Neural cell (in vitro differentiated cells): ENCODE results near the gene TTYH1. TPM values are rescaled to one million over a fixed set of nuclear protein-coding genes. Genes with fewer than 3 reads are reported as not detected.

Experiments used
- H2AFZ ChIP-seq: fragments of 200-600, 300-800 bp; sonication (generic), shearing (Covaris generic); 2 replicates; pipeline ENCODE4 v1.6.0; 2014; ENCODE audit warnings: low read depth, mild to moderate bottlenecking, antibody characterized with exemption, low read length, moderate library complexity
- H3F3A ChIP-seq: fragments of 200-600 bp; shearing (Covaris generic); 2 replicates; pipeline ENCODE4 v1.6.1; 2016; ENCODE audit warnings: mild to moderate bottlenecking, moderate library complexity, mixed read lengths, antibody characterized with exemption, low read length; ENCODE audit not compliant: insufficient read depth, poor library complexity, severe bottlenecking
- H3K27ac ChIP-seq: fragments of 200-600, 300-800 bp; sonication (generic), shearing (Covaris generic); 2 replicates; pipeline ENCODE4 v1.5.1; 2014; ENCODE audit warnings: mild to moderate bottlenecking, low read length, moderate library complexity
- H3K27me3 ChIP-seq: fragments of 300-800, 200-600 bp; sonication (generic), shearing (Covaris generic); 2 replicates; pipeline ENCODE4 v1.6.0; 2014; ENCODE audit warnings: mild to moderate bottlenecking, low read depth, low read length, moderate library complexity; ENCODE audit not compliant: insufficient read depth
- H3K36me3 ChIP-seq: fragments of 300-800, 200-600 bp; sonication (generic), shearing (Covaris generic); 2 replicates; pipeline ENCODE4 v1.5.1; 2014; ENCODE audit warnings: mild to moderate bottlenecking, antibody characterized with exemption, low read length, moderate library complexity; ENCODE audit not compliant: insufficient read depth
- H3K4me2 ChIP-seq: fragments of 300-800, 200-600 bp; sonication (generic), shearing (Covaris generic); 2 replicates; pipeline ENCODE4 v1.6.0; 2014; ENCODE audit warnings: mild to moderate bottlenecking, low read length
- H3K4me3 ChIP-seq: fragments of 300-800, 200-600 bp; sonication (generic), shearing (Covaris generic); 2 replicates; pipeline ENCODE4 v1.5.1; 2014; ENCODE audit warnings: mild to moderate bottlenecking, low read length, moderate library complexity
- H3K79me2 ChIP-seq: fragments of 200-600 bp; shearing (Covaris generic); replicated peaks from 2 replicates; pipeline ENCODE4 v1.6.0; 2014; ENCODE audit warnings: mild to moderate bottlenecking, low read length, moderate library complexity; ENCODE audit not compliant: insufficient read depth
- H3K9ac ChIP-seq: fragments of 300-800, 200-600 bp; sonication (generic), shearing (Covaris generic); 2 replicates; pipeline ENCODE4 v1.6.1; 2016; ENCODE audit warnings: mild to moderate bottlenecking, low read length, mixed read lengths
- H3K9me2 ChIP-seq: fragments of 200-600 bp; shearing (Covaris generic); 2 replicates; pipeline ENCODE4 v1.6.1; 2016; ENCODE audit warnings: mild to moderate bottlenecking, low read length, mixed read lengths; ENCODE audit not compliant: insufficient read depth
- H3K9me3 ChIP-seq: fragments of 200-600, 300-800 bp; sonication (generic), shearing (Covaris generic); 2 replicates; pipeline ENCODE4 v1.6.1; 2016; ENCODE audit warnings: mild to moderate bottlenecking, mixed run types, low read length, moderate library complexity, mixed read lengths
- H4K20me1 ChIP-seq: fragments of 200-600 bp; shearing (Covaris generic); 2 replicates; pipeline ENCODE4 v1.6.1; 2016; ENCODE audit warnings: mild to moderate bottlenecking, mixed run types; ENCODE audit not compliant: insufficient read depth
- CTCF ChIP-seq: fragments of 450-650 bp; IDR thresholded peaks from 2 replicates; pipeline ENCODE4 v1.5.1; 2014; ENCODE audit warnings: antibody characterized with exemption, mild to moderate bottlenecking, moderate library complexity; ENCODE audit not compliant: poor library complexity, severe bottlenecking
- EP300 ChIP-seq: fragments of 450-650 bp; conservative IDR thresholded peaks from 2 replicates; pipeline ENCODE4 v1.6.1; 2014; ENCODE audit warnings: antibody characterized with exemption, mild to moderate bottlenecking, moderate library complexity; ENCODE audit not compliant: poor library complexity, severe bottlenecking
- EZH2 ChIP-seq: fragments of 200-600, 300-800 bp; shearing (Covaris generic), sonication (generic); IDR thresholded peaks from 2 replicates; pipeline ENCODE4 v1.6.1; 2014; ENCODE audit warnings: antibody characterized with exemption, low read length, borderline replicate concordance, mild to moderate bottlenecking; ENCODE audit not compliant: insufficient read depth, poor library complexity, severe bottlenecking
- MXI1 ChIP-seq: fragments of 450-650 bp; conservative IDR thresholded peaks from 2 replicates; pipeline ENCODE4 v1.6.1; 2014; ENCODE audit warnings: antibody characterized with exemption, mild to moderate bottlenecking; ENCODE audit not compliant: poor library complexity, severe bottlenecking
- POLR2AphosphoS5 ChIP-seq: IDR thresholded peaks from 2 replicates; pipeline ENCODE4 v1.6.1; 2012
- RAD21 ChIP-seq: fragments of 450-650 bp; conservative IDR thresholded peaks from 2 replicates; pipeline ENCODE4 v1.6.1; 2014; ENCODE audit warnings: antibody characterized with exemption, mild to moderate bottlenecking, moderate library complexity
- REST ChIP-seq: IDR thresholded peaks from 2 replicates; pipeline ENCODE4 v1.6.1; 2012; ENCODE audit warnings: borderline replicate concordance
- SMC3 ChIP-seq: fragments of 450-650 bp; conservative IDR thresholded peaks from 2 replicates; pipeline ENCODE4 v1.6.1; 2014; ENCODE audit warnings: antibody characterized with exemption, mild to moderate bottlenecking, moderate library complexity; ENCODE audit not compliant: poor library complexity
- TAF1 ChIP-seq: IDR thresholded peaks from 2 replicates; pipeline ENCODE4 v1.6.1; 2012; ENCODE audit warnings: low read depth
- polyA plus RNA-seq: library from polyadenylated mRNA; depleted of rRNA; stranded (reverse); fragments of >200 nt; gene quantifications from 2 replicates; pipeline ENCODE4 v1.2.3, GENCODE V29; 2014

The TTYH1 gene
- polyA plus RNA-seq, 1 donor from 2014 or later, result 36.1 TPM

DNA sequence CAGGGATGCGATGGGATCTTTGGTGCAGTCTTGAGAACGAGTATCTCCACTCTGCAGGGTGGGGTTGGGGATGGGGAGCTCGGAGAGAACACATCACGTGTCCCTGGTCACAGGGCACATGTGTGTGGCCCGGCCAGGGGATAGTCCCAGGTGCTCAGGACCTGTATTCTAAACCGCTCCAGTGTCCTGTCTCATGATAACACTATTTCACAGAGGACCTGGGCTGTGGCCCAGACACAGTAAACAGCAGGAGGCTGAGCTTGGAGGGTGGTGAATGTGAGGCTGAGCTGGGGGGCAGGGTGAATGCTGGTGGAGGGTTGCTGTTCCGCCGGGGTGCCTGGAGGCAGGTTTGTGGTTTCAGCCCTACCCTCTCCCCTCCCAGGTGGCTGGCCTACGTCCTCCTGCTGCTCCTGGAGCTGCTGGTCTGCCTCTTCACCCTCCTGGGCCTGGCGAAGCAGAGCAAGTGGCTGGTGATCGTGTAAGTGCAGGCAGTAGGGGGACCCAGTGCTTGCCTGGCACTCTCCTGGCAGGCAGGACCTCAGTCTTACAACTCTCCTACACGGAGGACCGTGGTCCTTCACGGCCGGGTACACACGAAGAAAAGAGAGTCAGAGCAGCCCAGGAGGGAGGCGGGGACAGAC is 11.1 kb downstream of the TTYH1 start:
- Histone ChIP-seq H3F3A (no peaks in the 10 kb centered on the region), H3K9ac (no peak overlapping the region), H3K36me3 (no peaks in the 10 kb centered on the region), H3K27me3 (no peaks in the 10 kb centered on the region), H3K79me2 (no peaks in the 10 kb centered on the region), H2AFZ (no peak overlapping the region), H3K9me3 (no peaks in the 10 kb centered on the region), H3K27ac (no peak overlapping the region), H3K9me2 (no peaks in the 10 kb centered on the region), H3K4me3 (no peak overlapping the region), H4K20me1 (no peaks in the 10 kb centered on the region), H3K4me2 (no peak overlapping the region)
- no peak for TF ChIP-seq EZH2
- no peak for TF ChIP-seq CTCF
- no peak for TF ChIP-seq RAD21
- no peak for TF ChIP-seq POLR2AphosphoS5
- no peak for TF ChIP-seq MXI1
- TF ChIP-seq REST, result no peak
- TF ChIP-seq TAF1, result no peak
- TF ChIP-seq EP300, result no peak
- TF ChIP-seq SMC3, result no peak

DNA sequence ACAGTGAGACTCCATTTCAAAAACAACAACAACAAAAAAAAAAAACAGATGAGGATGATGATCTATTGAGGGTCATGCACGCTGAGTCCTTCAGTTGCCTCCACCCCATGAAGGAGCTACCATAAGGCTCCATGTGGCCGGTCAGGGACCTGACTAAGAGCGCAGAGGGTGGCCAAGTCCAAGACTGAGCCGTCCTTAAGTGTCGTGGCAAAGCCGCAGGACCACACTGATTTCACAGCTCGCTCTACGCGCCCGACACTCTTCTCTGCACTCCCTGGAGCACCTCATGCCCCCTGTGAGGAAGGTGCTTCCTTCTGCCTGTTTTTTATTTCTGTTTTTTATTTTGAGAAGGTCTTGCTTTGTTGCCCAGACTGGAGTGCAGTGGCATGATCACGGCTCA is 12.3 kb downstream of the TTYH1 start:
- Histone ChIP-seq H3K4me2 (no peak overlapping the region), H3K36me3 (no peaks in the 10 kb centered on the region), H3K79me2 (no peaks in the 10 kb centered on the region), H3K9me3 (no peaks in the 10 kb centered on the region), H3F3A (no peaks in the 10 kb centered on the region), H3K27me3 (no peaks in the 10 kb centered on the region), H4K20me1 (no peaks in the 10 kb centered on the region), H2AFZ (no peak overlapping the region), H3K9ac (no peak overlapping the region), H3K27ac (no peak overlapping the region), H3K4me3 (no peak overlapping the region), H3K9me2 (no peaks in the 10 kb centered on the region)
- TF ChIP-seq REST, result no peak
- no peak for TF ChIP-seq EZH2
- TF ChIP-seq TAF1, result no peak
- TF ChIP-seq RAD21, result no peak
- TF ChIP-seq EP300, result no peak
- TF ChIP-seq CTCF, result no peak
- TF ChIP-seq SMC3, result no peak
- TF ChIP-seq MXI1, result no peak
- no peak for TF ChIP-seq POLR2AphosphoS5
